WERI-Rb-1 (cell line): ENCODE measurements around the gene ADORA2B.

ENCODE experiments used
- DNase-seq: peaks from one replicate; pipeline ENCODE4 v3.0.0-alpha.2; 2020
- H3K27ac ChIP-seq: fragments of 250-450 bp; sonication (Bioruptor Pico); 2 replicates; pipeline ENCODE4 v1.5.1; 2020; ENCODE audit warnings: mild to moderate bottlenecking, moderate library complexity
- H3K27me3 ChIP-seq: fragments of 250-450 bp; sonication (Bioruptor Pico); 2 replicates; pipeline ENCODE4 v1.5.1; 2021; ENCODE audit warnings: mild to moderate bottlenecking, low read depth, moderate library complexity; ENCODE audit not compliant: insufficient read depth, severe bottlenecking
- H3K36me3 ChIP-seq: fragments of 250-450 bp; sonication (Bioruptor Pico); 2 replicates; pipeline ENCODE4 v1.5.1; 2020; ENCODE audit warnings: mild to moderate bottlenecking, moderate library complexity
- H3K4me3 ChIP-seq: 2 replicates; pipeline ENCODE4 v1.5.1; 2011; ENCODE audit warnings: low read depth, mild to moderate bottlenecking, control low read depth, low read length
- H3K9me3 ChIP-seq: fragments of 250-450 bp; sonication (Bioruptor Pico); 2 replicates; pipeline ENCODE4 v1.5.1; 2021; ENCODE audit warnings: mild to moderate bottlenecking, moderate library complexity; ENCODE audit not compliant: severe bottlenecking
- TF ChIP-seq, protein P1 (sequence below): IDR thresholded peaks from 2 replicates; pipeline ENCODE4 v1.5.1; 2011; ENCODE audit warnings: low read depth, mild to moderate bottlenecking, control low read depth, inconsistent platforms, low read length

The ADORA2B gene

DNA sequence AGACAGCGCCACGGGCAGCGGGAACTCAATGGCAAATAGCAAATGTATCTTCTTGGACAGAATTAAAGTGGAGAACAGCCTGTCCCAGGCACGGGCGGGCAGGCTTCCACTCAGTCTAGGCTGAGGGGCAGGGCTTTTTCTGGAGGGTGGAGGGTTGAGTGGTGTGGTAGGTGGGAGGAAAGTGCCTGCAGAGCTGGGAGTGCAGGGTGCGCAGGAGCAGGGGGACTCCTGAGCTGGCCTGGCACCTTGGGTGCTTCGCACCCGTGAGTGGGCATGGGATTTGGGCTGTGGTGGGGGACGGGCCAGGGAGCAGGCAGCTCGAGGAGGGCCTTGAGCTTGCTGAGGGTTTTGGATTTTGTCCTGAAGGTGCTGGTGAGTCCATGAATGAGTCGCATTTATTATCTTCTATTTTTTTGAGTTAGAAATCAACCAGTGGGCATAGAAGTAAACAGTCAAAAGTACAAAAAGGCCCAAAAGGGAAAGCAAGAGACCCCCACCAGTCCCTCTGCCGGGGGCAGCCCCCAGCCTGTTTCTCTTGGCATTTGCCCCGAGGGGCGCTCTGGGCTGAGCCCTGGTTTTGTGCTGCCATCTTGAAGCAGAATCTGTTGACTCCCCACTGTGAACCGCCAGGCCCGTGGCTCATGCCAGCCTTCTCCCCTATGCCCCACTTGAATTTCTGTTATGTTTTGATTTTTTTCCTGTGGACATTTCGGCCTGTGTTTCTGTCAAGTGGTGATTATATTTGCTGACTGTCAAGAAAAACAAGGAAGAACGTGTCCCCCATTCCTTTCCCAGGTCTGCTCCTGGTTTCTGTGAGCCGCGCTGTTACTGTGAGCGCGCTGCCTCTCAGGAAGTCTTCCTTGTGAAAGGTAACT lies 8.2 kb downstream of the ADORA2B start:
- Histone ChIP-seq H3K27ac (peak overlapping the region; percentile 77), H3K9me3 (peaks cover 5% of the 10 kb centered on the region), H3K4me3 (no peak overlapping the region), H3K36me3 (no peaks in the 10 kb centered on the region), H3K27me3 (no peaks in the 10 kb centered on the region)
- DNase-seq = no peak
- TF ChIP-seq, protein P1, sequence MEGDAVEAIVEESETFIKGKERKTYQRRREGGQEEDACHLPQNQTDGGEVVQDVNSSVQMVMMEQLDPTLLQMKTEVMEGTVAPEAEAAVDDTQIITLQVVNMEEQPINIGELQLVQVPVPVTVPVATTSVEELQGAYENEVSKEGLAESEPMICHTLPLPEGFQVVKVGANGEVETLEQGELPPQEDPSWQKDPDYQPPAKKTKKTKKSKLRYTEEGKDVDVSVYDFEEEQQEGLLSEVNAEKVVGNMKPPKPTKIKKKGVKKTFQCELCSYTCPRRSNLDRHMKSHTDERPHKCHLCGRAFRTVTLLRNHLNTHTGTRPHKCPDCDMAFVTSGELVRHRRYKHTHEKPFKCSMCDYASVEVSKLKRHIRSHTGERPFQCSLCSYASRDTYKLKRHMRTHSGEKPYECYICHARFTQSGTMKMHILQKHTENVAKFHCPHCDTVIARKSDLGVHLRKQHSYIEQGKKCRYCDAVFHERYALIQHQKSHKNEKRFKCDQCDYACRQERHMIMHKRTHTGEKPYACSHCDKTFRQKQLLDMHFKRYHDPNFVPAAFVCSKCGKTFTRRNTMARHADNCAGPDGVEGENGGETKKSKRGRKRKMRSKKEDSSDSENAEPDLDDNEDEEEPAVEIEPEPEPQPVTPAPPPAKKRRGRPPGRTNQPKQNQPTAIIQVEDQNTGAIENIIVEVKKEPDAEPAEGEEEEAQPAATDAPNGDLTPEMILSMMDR = no peak

DNA sequence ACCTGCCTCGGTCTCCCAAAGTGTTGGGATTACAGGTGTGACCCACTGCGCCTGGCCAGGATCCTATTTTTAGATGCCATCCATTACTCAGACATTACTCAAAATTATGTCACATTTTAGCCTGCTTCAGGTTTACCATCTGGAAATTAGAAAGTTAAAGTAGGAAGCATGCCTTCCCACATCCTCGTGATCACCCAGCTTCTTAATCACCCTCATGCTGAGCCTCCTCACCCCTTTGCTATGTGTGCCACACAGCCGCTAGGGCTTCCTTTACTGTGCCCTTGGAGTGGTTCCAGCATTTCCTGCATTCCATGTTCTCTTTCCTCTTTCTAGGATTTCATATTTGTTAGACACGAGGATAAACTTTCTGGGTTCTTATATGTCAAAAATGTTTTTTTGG lies 9.3 kb downstream of the ADORA2B start:
- peaks cover 5% of the 10 kb centered on the region for H3K9me3 ChIP-seq
- H3K27me3 ChIP-seq = no peaks in the 10 kb centered on the region
- H3K27ac ChIP-seq = no peak overlapping the region; the same call in 1 of the 2 replicates
- no peak for DNase-seq
- no peak overlapping the region for H3K4me3 ChIP-seq
- no peaks in the 10 kb centered on the region for H3K36me3 ChIP-seq
- TF ChIP-seq, protein P1 = no peak

DNA sequence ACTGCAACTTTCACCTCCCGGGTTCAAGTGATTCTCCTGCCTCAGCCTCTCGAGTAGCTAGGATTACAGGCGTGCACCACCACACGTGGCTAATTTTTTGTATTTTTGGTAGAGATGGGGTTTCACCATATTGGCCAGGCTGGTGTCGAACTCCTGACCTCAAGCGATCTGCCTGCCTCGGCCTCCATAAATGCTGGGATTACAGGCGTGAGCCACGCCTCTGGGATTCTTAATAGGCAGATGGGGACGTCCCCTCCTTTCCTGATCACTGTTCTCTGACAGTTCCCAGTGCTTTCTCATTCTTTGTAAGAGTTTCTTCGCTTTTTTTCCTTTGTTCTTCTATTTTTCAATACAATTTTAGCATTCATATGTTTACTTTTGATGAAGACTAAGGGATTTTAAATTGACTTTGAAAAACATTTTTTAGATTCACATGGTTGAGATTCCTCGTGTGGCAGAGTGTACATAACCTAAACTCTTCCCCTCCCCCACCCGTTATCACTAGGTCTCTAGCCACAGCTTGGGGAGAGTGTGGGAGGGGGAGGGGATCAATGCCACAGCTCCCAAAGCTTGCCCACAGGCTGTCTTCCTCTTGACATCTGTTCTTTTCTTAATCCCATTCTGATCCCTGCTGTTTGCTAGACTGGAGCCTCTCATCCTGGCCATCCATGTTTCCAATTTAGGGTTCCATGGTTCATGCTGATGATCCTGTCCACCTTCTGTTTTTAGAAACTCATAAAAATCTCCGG lies 11.0 kb downstream of the ADORA2B start:
- TF ChIP-seq, protein P1 = no peak
- H3K36me3 ChIP-seq = no peaks in the 10 kb centered on the region
- peak overlapping the region; percentile 80 for H3K27ac ChIP-seq
- H3K9me3 ChIP-seq = peaks cover 5% of the 10 kb centered on the region
- no peaks in the 10 kb centered on the region for H3K27me3 ChIP-seq
- peak; percentile 93 for DNase-seq
- no peak overlapping the region for H3K4me3 ChIP-seq

DNA sequence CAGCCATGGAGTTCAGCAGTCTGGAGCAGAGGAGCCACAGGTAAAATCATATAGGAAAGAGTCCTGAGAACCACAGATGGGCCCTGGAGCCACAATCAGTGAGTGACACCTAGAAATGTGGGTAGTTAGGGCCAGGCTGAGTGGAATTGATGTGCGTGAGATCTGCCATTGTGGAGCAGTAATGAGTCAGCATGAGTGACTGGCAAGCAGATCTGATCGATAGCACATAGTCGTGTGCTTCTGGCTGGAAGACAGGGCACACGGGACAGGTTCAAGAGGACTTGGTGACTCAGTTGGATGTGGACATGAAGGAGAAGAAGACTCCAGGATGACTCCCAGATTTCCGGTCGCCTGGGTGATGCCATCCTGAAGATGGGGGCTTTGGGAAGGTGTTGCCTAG lies 12.3 kb downstream of the ADORA2B start:
- H3K4me3 ChIP-seq = no peak overlapping the region
- peak overlapping the region; percentile 80 for H3K27ac ChIP-seq
- H3K9me3 ChIP-seq = peaks cover 5% of the 10 kb centered on the region

DNA sequence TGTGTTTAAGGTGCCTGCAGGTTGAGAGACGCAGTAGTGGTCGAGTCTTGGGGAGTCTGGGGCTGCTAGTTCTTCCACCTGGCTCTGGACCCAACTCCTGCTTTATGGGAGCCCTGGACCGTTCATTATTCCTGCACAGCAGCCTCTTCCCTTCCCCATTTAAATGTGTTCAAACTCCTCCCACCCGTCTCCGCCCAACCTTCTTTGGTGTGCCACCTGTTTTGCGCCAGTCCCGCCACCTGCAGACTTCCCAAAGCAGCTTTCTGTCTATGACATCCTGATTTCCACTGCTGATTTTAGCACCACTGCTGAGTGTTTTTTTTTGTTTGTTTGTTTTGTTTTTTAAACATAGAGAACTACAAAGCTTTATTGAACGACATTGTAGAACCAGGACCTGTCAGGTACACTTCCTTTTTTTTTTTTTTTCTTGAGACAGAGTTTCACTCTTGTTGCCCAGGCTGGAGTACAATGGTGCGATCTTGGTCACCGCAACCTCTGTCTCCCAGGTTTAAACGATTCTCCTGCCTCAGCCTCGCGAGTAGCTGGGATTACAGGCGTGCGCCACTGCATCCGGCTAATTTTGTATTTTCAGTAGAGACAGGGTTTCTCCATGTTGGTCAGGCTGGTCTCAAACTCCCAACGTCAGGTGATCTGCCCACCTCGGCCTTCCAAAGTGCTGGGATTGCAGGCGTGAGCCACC lies 12.8 kb downstream of the ADORA2B start:
- Histone ChIP-seq H3K4me3 (no peak overlapping the region), H3K36me3 (no peaks in the 10 kb centered on the region), H3K9me3 (peaks cover 5% of the 10 kb centered on the region), H3K27me3 (no peaks in the 10 kb centered on the region), H3K27ac (peak overlapping the region; percentile 80)
- no peak for DNase-seq
- TF ChIP-seq, protein P1 = no peak

More for the DNA sequence above, 12.3 kb downstream of the ADORA2B start:
- no peaks in the 10 kb centered on the region for H3K36me3 ChIP-seq
- no peaks in the 10 kb centered on the region for H3K27me3 ChIP-seq
- DNase-seq = no peak
- TF ChIP-seq, protein P1 = no peak
